HG03064 (cell line): ENCODE results near the gene ANXA9.

ENCODE experiments used
- ATAC-seq: cut with Tn5 transposase; IDR thresholded peaks from one replicate; pipeline ENCODE4 v1.9.1; 2021; ENCODE audit warnings: low read depth; ENCODE audit not compliant: unreplicated experiment

ANXA9 gene

GRCh38 chr1:151043163-151043562, 61.1 kb downstream of the ANXA9 start:
- no peak for ATAC-seq
